HG02981 (cell line): Measurements from ENCODE around the gene SORL1.

Source experiments
- ATAC-seq: cut with Tn5 transposase; IDR thresholded peaks from one replicate; pipeline ENCODE4 v1.9.1; 2021; ENCODE audit warnings: mild to moderate bottlenecking, moderate library complexity; ENCODE audit not compliant: unreplicated experiment

The SORL1 gene

DNA sequence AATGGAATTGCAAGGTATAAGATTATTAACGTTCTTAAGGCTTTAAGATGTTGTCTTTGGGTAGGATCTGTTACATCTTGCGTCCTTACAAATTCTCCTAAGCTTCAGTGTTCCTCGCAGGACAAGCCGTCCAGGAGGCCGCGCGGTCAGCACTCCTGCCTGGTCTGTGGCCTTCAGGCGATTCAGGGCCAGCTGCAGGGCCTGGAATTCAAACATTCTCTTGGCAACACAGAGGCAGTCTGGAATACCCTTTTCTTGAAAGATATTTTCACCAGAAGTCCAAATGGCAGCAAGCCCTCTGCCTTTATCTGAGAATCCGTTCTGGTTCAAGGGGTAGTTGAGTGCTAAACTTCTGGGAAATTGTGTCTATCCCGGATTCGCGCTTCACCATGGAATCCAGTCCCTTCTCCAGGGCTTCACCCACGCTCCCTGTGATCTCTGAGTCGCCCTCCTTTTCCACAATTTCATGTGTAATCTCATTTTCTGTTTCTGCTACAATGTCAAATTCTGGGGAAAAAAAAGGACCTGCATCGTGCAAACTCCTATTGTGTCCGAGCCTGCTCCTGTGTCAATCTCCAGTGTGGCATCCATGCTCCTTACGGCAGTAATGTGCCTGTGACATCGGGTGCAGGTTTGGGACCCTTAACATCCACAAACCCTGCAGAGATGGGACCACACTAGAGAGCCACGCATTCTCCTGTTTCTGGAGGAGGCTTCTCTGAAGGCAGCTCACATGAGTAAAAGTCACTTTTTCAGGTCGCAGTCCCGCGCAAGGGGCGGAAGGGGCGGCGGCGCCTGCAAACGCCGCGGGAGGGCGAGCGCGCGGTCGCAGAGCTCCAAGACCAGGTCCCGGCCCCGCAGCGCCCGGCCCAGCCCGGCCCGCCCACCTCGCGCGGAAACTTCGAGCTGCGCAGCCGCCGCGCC, 25.4 kb upstream of the SORL1 start:
- ATAC-seq = peak; percentile 45

DNA sequence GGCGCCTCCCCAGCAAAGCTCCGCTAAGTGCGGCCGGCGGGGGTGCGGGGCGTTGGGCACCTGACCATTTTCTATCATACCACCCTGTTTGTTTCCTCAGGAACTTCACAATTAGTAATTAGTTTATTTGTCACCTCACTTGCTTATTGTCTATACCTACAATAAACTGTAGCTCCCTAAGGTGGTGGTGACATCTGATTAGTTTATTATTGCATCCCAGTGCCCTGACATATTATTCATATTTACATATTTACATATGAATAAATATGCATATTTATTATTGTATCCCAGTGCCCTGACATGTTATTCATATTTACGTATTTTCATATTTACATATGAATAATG, 24.7 kb upstream of the SORL1 start:
- no peak for ATAC-seq

DNA sequence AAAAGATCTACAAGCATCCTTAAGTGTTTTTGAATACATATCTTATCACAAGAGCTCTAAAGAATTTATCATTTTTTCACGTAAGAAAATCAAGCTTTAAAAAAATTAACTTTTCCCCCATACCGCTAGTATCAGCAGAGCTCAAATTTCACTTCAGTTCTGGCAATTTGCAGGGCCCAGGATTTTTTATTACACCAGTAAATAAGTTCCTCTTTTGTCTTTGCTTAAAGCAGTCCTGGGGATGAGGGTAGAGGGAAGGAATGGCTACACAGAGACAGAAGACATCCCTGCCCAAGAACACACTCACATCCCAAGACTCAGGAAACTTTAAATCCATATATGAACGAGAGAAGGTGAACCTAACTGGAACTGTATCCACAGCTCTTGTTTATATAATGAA, 22.6 kb upstream of the SORL1 start:
- no peak for ATAC-seq

DNA sequence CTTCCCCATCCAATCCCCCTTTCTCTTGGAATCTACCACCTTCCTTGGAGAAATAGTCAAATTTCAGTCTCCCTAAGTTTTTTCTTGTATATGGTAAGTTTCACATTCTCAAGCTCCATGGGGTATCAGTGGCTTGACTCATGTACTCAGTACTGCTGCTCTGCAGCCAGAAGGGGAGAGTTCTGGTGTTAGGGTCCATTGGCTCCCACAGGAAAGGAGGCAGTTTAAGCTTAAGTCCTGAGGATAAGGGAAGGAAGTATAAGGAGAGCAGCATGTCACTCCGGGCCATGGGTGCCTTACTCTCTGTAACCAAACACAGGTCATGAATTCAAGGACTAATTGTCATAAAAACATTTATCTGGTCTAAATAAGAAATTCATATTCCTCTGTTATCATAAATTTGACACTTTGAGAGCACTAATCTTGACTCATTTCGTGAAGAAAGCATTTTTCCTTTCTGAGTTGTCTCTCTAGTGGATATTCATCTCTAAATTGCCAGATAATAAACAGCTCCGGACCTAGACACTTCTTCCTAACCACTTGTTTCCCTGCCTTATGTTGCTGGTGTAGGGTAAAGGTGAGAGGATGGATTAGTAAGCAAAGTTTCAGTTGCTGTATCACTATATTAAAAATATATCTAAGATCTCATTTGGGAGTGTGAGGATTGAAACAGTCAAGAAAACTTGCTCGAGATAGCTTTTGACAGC, 20.1 kb upstream of the SORL1 start:
- ATAC-seq = no peak

DNA sequence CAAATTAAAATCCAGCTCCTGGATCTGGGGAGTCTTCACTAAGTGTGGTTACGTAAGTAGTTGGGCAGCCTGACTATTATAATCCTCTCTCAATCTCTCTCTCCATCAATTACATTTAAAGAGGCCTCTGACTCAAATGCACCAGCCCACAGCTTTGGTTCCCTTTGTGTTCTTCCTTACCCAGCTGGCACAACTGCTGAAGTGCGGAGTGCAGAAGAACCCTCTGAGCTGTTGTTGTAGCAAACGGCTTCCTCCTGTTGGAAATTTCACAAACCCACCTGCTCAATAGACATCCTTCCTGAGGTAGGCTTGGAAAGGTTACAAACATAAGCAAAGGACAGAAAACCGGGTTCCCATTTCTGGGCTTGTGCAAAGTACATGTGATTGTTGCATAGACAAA, 17.0 kb upstream of the SORL1 start:
- no peak for ATAC-seq

DNA sequence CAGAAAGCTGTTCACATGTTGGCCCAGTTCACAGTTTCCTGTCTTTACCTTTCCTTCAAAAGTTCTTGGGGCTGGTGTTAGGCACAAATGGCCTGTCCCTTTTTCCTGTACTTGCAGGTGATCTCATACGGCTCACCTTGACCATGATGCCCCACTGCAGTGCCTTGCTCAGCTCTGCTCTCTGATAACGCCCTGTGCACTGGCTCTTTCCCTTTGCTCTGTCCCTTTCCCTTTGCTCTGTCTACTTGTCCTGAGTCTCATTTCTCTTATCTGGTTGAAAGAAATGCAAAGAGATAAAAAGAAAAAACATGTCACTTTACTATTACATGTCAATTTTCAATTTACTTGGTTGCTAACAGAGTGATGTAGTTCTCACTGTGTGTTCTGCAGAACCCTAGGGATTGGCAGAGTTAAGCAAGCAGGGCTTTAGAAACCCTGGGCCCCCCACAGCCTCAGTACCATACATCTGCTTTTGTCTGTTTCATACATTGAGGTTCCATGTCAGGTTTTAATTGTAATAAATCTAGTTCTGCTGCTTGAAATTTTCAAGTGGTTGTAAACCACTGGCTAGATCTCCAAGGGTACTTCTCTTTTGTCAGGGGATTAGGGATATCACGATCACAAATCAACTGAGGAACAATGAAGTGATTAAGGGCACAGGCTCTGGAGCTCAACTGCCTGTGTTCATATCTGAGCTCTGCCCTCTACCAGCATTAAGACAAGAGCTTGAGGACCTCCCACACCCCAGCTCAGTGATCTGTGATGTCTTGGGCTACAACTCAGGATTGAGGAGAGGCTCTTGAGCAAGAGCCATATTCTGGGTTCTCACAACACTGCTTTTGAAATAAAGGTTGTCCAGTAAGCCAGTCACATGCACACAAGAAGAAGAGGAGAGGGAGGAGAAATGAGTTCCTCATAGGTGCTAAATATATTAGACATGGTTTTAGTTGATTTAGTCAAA, 16.3 kb upstream of the SORL1 start:
- no peak for ATAC-seq

DNA sequence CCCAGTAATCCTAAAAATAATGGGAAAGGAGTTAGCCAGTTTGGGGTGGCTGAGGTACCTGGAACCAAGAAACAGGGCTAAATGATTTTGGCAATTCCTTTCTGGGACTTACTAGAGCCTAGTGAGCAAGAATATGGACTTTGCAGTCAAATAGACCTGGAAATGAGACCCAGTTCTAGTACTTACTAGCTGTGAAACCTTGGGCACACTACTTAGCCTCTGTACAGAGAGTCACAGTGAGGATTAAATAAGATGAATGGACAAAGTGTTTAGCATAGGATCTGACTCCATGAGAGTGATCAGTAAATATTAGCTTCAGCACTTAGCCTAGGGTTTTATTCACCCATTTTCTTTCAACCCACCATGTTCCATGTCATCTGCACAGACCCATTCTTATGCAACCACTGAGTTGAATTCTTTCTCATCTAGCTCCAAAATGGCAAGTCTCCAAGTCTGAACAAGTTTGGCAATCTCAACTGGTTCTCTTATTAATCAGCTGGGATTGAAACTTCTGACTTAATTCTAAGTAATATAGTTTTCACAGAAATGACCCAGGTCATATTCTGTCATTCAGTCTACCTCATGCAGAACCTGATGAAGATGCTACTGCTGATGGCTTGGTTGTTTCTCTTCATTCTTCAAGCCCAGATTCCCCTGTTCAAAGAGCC, 15.0 kb upstream of the SORL1 start:
- ATAC-seq = no peak

DNA sequence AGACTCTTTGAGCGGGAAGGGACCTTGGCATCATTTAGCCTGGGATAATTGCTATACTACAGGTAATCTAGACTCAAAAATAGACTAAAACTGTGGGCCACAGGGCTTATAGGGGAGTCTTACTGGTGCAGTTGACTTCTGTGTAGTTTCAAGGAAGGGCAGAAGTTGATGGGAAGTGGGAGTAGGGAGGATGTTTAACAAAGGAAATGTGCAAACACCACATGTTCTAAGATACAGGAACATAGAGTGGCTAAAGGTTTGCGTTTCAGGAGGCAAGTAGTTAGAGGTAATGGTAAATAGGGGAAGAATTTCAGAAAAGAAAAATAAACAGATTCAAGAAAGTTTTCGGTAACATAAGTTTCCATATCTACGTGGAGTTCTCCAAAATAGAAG, 14.4 kb upstream of the SORL1 start:
- ATAC-seq = no peak

DNA sequence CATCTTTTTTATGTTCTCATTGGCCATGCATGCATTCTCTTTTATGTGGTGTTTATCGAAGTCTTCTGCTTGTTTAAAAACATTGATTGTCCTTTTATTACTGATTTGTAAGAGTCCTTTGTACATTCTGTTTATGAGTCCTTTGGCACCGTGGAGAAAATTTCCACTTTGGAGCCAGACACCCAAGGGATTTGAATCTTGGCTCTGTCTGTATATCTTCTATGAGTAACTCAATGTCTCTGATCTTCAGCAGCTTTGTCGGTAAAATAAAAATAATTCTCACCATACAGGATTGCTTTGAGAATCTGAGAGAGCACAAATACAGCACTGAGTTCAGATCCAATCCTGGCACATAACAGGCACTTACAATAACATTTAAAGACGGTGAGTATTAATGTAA, 12.8 kb upstream of the SORL1 start:
- no peak for ATAC-seq

DNA sequence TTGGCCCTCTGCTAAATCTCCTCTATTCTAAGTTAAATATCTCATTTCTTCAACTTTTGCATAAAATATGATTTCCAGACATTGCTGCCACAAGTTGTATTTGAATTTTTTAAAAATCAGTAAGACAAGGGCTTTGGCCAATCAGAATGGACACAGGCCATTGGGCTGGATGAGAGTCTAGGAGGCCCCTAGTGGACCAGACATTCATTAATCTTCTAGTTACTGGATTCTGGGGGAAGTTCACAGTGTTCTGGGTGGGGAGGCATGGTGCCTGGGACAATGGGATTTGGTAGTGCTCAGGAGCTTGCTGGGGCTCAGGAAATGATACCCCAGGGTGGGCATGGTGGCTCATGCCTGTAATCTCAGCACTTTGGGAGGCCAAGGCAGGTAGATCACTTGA, 12.4 kb upstream of the SORL1 start:
- ATAC-seq = no peak

DNA sequence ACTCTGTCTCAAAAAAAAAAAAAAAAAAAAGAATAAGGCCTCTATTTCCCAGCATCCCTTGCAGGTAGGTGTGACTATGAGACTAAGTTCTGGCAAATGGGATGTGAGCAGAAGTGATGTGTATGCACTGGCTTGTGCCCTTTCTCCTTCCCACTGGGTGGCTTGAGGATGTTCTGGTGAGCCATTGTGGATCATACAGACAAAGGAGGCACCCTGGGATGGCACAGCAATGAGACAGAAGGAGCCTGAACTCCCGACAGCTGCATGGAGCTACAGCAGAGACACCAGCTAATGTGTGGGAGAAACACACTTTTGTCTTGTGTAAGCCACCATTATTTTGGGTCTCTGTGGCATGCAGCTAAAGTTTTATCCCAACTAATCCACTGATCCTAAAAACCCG, 10.6 kb upstream of the SORL1 start:
- no peak for ATAC-seq

DNA sequence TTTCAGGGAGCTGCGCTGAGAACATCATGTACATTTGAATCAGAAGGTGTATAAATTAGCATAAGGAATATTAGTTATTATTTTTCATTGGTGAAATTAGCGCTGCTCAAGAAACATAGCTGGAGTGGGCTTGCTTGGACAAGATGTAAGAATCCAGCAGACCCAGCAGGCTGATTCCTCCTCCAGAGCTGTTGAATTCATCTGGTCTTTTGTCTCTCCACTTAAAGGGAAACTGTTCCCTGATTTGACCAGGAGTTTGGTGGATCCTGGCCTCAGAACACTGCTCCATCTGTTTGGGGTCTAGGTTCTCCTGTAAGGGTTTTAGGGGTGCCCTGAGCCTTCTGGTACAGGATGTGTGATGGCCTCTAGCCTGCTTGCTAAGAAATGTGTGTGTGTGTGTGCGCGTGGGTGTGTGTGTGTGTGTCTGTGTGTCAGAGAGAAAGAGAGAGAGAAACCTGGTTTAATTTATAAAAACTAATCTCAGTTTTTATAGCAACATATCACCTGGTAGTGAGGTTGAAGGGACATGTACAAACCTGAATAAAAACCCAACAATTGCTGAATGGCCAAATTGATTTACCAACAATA, 8.3 kb upstream of the SORL1 start:
- ATAC-seq = no peak

DNA sequence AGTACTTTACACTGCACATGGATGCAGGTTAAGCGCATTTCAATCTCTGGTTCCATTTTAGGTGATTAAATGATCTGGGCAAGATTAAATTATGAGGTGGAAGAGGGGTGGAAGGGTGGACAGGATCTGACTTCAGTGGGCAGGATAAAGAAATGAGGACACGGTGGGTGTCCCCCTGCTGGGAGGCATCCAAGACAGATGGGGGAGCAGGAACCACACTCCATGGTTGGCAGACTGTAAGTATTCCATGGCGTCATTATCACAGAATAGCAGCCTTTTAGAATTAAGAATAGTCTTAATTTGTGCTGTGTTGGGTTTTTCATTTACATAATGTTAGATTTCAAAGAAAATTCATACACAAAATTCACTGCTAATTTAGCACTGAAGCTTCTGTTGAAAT, 7.6 kb upstream of the SORL1 start:
- no peak for ATAC-seq

DNA sequence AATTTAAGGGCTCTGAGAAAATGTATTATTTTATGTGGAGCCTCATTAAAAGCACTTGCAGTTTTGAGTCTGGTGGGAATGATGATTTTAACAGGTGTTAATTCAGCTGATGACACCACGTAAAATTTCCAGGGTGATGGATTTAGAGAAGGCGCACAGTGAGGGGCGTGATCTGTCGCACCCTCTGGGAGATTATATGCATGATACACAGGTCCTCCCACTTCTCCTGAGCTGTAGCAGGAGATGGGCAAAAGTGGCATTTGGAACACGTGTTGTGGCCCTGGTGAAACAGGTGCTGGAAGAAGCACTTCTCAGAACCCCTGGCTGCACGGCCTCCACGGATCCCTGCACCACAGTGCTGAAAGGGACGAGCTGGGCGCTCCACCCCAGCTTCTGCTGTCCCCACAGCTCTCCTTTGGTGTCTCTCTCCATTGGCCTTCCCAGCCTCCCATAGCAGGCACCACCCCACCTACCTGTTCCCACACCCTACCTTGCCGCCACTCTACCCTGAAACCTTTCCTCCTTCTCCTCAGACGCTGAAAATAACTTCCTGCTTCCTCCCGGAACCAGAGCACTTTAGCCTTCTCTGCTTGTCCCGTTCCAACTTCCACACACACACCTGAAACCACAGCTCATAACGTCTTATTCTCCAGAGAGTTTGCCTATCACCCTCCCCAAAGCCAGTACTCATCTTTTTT, 6.9 kb upstream of the SORL1 start:
- ATAC-seq = no peak

DNA sequence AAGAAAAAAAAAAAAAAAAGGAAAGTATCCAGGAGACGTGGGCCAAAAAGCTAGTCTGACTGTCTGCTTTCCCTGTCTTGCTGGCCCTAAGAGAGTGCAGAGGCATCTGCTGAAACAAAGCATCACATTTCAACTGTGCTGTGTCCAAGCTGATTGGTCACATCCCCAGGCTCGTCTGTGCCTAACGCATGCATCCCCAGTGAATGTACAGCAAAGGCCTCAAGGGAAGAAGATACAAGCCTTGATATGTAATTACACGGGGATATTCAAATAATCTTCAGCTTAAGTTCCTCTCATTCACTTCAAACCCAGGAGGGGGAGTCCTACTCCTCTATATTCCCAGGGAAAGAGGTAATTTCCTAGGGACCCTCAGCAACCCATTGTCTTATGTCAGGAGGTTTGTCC, 5.4 kb upstream of the SORL1 start:
- ATAC-seq = peak; percentile 29

DNA sequence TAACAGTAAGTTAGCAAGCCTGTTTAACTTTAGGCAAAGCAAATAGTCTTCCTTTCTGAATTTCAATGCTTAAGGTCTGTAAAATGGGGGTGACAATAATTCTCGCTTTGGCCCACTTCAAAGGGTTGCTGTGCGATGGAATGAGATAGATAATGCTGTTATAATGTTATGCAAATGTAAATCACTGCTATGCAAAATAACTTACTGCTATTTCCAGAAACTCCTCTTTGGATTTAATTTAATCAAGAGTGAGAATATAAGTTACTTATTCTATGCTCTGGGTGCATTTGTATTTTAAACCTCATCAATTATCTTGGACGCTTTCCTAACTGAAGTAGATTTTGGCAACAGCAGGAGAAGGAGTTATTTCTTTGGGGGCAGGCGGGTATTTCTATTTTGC, 4.1 kb upstream of the SORL1 start:
- ATAC-seq = no peak

DNA sequence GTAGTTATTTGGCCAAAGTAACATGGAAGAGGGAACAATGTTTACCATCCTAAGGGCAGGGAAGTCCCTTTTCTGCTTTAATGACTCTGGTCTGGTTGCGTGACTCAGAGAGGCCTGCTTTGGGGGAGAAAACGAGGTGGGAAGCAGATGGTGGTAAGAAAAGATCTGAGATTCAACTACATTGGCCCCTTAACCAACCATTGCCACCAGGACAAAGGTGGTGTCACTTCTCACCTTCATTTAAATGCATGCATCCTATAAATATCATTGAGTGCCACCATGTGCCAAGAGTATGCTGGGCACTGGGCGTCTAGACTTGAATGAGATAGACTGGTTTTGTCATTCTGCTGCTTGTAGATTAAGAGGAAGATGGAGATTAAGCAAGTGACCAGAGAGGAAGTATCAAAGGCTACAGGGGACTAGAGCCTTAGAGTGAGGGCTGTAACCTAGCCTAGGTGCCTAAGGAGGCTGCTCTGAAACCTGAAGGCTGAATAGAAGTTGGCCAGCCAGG, 3.6 kb upstream of the SORL1 start:
- ATAC-seq = no peak

DNA sequence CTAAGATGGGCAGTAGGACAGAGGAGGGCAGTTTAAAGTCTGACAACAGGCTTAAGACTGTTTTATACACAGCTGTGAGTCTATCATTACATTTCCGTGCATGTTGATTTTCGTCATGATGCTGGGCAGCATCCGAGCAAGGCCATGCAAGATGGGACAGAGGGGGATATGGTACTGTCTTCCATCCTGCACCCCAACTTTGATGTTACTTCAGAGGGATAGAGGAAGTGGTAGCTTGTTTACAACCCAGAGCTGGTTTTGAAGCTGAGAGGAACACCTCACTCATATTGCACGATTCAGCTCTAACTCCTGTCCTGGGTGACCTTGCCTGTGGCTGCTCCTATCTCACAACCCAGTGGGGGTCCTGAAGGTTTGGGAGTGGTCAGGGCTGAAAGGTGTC, 3.0 kb upstream of the SORL1 start:
- ATAC-seq = no peak

DNA sequence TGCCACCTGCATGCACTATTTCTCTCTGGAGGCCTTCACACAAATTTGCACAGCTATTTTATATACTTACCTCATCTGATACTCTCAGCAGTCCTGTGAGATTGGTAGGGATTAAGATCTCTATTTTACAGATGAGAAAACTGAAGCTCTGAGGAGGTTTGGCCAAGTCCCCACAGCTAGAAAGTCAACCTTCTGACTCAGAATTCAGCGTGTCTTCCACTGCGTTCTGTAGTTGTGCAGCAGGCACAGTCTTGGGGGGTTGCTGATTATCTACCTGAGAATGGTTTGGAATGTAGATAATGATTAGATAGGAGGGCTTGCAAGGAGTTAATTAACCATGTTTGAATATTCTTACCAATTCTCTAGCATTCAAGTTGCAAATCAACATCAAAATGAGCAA, 2.5 kb upstream of the SORL1 start:
- no peak for ATAC-seq

DNA sequence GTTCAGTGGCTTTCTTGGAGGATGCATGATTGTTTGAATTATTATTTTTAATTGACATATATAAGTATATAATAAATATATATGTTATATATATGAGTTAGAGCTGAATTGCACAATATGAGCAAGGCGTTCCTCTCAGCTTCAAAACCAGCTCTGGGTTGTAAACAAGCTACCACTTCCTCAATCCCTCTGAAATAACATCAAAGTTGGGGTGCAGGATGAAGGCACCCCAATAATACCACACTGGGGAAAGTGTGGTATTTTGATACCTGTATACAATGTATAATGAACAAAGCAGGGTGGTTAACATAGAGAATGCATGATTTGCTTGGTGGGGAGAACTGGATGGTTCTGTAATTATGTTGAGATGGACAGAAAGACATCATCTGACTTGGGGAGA, 1.7 kb upstream of the SORL1 start:
- no peak for ATAC-seq
